A673 (cell line): ENCODE measurements around the gene CSPG4.

Source experiments
- EZH2 ChIP-seq: fragments of 200-600 bp; sonication (generic); IDR thresholded peaks from 2 replicates; pipeline ENCODE4 v1.6.1; 2017; ENCODE audit warnings: borderline replicate concordance, low read depth, mild to moderate bottlenecking, mixed read lengths, antibody characterized with exemption, low read length; ENCODE audit not compliant: poor library complexity, severe bottlenecking
- TF ChIP-seq, protein P1 (sequence below): fragments of 300-800, 200-600 bp; sonication (generic); conservative IDR thresholded peaks from 2 replicates; pipeline ENCODE4 v1.5.1; 2017; ENCODE audit warnings: low read depth, mild to moderate bottlenecking, antibody characterized with exemption, low read length, moderate library complexity, mixed read lengths

DNA sequence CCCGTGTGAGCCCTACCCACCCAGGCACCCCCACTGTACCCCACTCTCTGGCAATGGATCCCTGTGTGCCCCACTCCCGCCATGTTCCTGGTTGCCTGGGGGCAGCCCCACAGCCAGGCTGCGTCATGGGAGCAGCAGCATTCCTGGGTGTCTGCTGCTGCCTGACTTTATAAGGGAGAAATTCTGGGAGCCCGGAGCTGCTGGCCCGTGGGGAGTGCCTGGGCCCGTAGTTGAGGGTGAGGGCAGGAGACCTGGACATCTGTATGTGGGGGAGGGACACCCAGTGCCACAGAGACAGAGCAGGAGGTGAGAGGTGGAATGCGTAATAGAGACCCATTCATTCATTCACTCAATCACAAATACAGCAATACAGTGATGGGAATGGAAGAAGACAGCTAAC, 15.1 kb downstream of the CSPG4 start:
- TF ChIP-seq EZH2 = no peak
- TF ChIP-seq, protein P1, sequence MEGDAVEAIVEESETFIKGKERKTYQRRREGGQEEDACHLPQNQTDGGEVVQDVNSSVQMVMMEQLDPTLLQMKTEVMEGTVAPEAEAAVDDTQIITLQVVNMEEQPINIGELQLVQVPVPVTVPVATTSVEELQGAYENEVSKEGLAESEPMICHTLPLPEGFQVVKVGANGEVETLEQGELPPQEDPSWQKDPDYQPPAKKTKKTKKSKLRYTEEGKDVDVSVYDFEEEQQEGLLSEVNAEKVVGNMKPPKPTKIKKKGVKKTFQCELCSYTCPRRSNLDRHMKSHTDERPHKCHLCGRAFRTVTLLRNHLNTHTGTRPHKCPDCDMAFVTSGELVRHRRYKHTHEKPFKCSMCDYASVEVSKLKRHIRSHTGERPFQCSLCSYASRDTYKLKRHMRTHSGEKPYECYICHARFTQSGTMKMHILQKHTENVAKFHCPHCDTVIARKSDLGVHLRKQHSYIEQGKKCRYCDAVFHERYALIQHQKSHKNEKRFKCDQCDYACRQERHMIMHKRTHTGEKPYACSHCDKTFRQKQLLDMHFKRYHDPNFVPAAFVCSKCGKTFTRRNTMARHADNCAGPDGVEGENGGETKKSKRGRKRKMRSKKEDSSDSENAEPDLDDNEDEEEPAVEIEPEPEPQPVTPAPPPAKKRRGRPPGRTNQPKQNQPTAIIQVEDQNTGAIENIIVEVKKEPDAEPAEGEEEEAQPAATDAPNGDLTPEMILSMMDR = no peak
